ENCODE data around the gene MORN3. TPM values are rescaled to one million over a fixed set of nuclear protein-coding genes. Genes with fewer than 3 reads are reported as not detected.

The MORN3 gene
- total and polyA plus RNA-seq, 2 of the 4 experiments (the other 2 are of a cell fraction) = 0.18 to 0.22 TPM

DNA sequence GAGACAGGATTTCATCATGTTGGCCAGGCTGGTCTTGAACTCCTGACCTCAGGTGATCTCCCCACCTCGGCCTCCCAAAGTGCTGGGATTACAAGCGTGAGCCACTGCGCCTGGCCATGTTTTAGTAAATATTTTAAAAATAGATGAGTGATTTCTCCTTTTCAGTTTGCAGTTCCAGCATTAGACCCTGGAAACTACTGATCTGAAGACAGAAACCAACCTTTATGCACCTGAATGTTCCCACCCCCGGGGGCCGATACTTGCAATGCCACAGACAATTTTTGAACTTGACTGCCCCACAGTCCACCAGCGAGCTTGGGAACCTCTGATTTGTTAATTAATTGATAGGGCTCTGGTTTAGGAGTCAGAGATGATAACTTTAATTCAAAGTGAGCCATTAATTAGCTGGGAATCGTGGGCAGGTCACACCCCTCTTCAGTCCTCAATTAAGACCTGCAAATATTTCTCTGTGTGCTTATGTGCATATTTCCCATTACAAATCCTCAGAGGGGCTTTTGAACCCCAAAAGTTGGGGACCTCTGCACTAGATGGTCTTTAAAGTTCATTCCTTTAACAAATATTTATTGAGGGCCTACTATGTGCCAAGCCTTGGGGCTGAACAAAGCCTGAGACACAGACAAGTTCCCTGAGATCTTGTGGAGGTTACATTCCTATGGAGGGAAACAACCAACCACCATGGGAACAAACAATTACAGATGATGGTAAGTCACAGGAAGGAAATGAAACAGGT lies 39.0 kb upstream of the MORN3 start:
- Histone ChIP-seq H2AFZ (replicated peaks; ENCODE audit: low read length, poor library complexity) (no peak overlapping the region), H3K23ac (ENCODE audit: low read depth, low read length) (no peak overlapping the region), H3K4ac (ENCODE audit: low read depth, low read length) (no peak overlapping the region), H3K9me3 (ENCODE audit: control insufficient read depth, insufficient read depth, low read length) (peaks cover 2% of the 10 kb centered on the region; the same call in 1 of the 2 replicates), H3K4me3 (ENCODE audit: insufficient read depth, low read depth, low read length) (no peak overlapping the region), H3K14ac (replicated peaks; ENCODE audit: low read depth, low read length) (no peak overlapping the region), H3K18ac (ENCODE audit: low read depth, low read length) (no peak overlapping the region), H3K56ac (ENCODE audit: extremely low read depth, insufficient read depth, low read length) (no peak overlapping the region), H3K27me3 (ENCODE audit: control insufficient read depth, insufficient read depth, low read length) (no peaks in the 10 kb centered on the region), H3K36me3 (ENCODE audit: control insufficient read depth, insufficient read depth, low read length) (no peaks in the 10 kb centered on the region), H3K9ac (ENCODE audit: low read depth, low read length) (no peak overlapping the region), H3K9me1 (ENCODE audit: insufficient read depth, low read length) (peaks cover 4% of the 10 kb centered on the region; the same call in 1 of the 2 replicates), H3K27ac (ENCODE audit: insufficient read depth, low read length) (no peak overlapping the region), H3K4me2 (ENCODE audit: low read depth, low read length) (no peak overlapping the region), H2BK5ac (ENCODE audit: low read depth, low read length, poor library complexity, severe bottlenecking) (no peak overlapping the region), H3K4me1 (ENCODE audit: control insufficient read depth, insufficient read depth, low read length) (peaks cover 1% of the 10 kb centered on the region; the same call in 1 of the 2 replicates), H4K91ac (ENCODE audit: insufficient read depth, low read depth, low read length) (no peak overlapping the region), H4K8ac (ENCODE audit: low read depth in 2 of 2, low read length in 2 of 2) (no peak overlapping the region), H2AK9ac (replicated peaks; ENCODE audit: low read depth, low read length, poor library complexity) (no peak overlapping the region), H4K20me1 (ENCODE audit: insufficient read depth, low read length) (no peaks in the 10 kb centered on the region), H2AK5ac (ENCODE audit: low read depth, low read length) (no peak overlapping the region), H3K79me1 (ENCODE audit: low read depth in 1 of 2, low read length in 2 of 2) (peaks cover 6 to 18% of the 10 kb centered on the region in 2 experiments; a peak in 3 of 4 replicates), H2BK15ac (ENCODE audit: low read depth, low read length) (no peak overlapping the region), H4K5ac (ENCODE audit: low read depth, low read length) (no peak overlapping the region), H2BK120ac (ENCODE audit: low read depth, low read length) (no peak overlapping the region), H2BK20ac (ENCODE audit: low read depth, low read length) (no peak overlapping the region)
- no peak for ATAC-seq (ENCODE audit: low read depth)
- intact Hi-C loops (cut with micrococcal nuclease) = no loop called here
- no peak for TF ChIP-seq MAZ (IDR thresholded peaks at IDR 0.05; ENCODE audit: borderline replicate concordance, low read depth, low read length)
- TF ChIP-seq RFX5 (IDR thresholded peaks at IDR 0.05; ENCODE audit: low read depth, low read length) = no peak
- no peak for TF ChIP-seq FOS (IDR thresholded peaks at IDR 0.05; ENCODE audit: low read depth, low read length)
- TF ChIP-seq POLR2A (IDR thresholded peaks at IDR 0.05; ENCODE audit: low read depth, low read length) = no peak
- no peak for TF ChIP-seq SMC3 (IDR thresholded peaks at IDR 0.05; ENCODE audit: low read depth, low read length)
- TF ChIP-seq CHD1 (IDR thresholded peaks at IDR 0.05; ENCODE audit: low read depth, low read length) = no peak
- no peak for TF ChIP-seq CTCF (conservative IDR thresholded peaks at IDR 0.05; ENCODE audit: low read depth, low read length)
- TF ChIP-seq, protein P1, sequence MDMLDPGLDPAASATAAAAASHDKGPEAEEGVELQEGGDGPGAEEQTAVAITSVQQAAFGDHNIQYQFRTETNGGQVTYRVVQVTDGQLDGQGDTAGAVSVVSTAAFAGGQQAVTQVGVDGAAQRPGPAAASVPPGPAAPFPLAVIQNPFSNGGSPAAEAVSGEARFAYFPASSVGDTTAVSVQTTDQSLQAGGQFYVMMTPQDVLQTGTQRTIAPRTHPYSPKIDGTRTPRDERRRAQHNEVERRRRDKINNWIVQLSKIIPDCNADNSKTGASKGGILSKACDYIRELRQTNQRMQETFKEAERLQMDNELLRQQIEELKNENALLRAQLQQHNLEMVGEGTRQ (IDR thresholded peaks at IDR 0.05; ENCODE audit: low read depth, low read length) = no peak
- TF ChIP-seq MAFK (IDR thresholded peaks at IDR 0.05; ENCODE audit: low read depth, low read length) = no peak
- no peak for TF ChIP-seq RCOR1 (IDR thresholded peaks at IDR 0.05; ENCODE audit: insufficient replicate concordance, low read length)
- no peak for TF ChIP-seq BHLHE40 (IDR thresholded peaks at IDR 0.05; ENCODE audit: low read depth, low read length)
- no peak for TF ChIP-seq NFE2L2 (IDR thresholded peaks at IDR 0.05; ENCODE audit: low read depth, low read length)
- no peak for TF ChIP-seq CEBPB (IDR thresholded peaks at IDR 0.05; ENCODE audit: low read depth, low read length)
- no peak for TF ChIP-seq RAD21 (IDR thresholded peaks at IDR 0.05; ENCODE audit: low read length)
- TF ChIP-seq ELK1 (IDR thresholded peaks at IDR 0.05; ENCODE audit: borderline replicate concordance, low read depth, low read length) = no peak
- no CpG with 5 or more reads among the region's 7 CpGs for WGBS, 2 experiments (ENCODE audit: extremely low coverage in 2 of 2, insufficient read length in 1 of 2)
- ChIA-PET CTCF (interaction anchor here (1.0 kb wide), 1 partner anchor 103 kb away, joined by 3 read pairs; no protein-coding TSS in a partner anchor), POLR2A (ENCODE audit: unreplicated experiment) (no interaction called here)
- DNase-seq = no peak
- BruUV-seq (replicated peaks) = no TSS peak
- in situ Hi-C loops (cut with MboI; ENCODE audit: low sequenced_read_pairs) = no loop called here
- dilution Hi-C loops (cut with HindIII; ENCODE audit: low sequenced_read_pairs, unreplicated experiment) = no loop called here

All from IMR-90 (cell line).